Measurements from ENCODE around the gene TMEM17.
"Not testable (repeated sequence)": the region's sequence is repeated elsewhere in the genome, so short reads cannot be mapped to it uniquely, and the experiment has no call there.

The TMEM17 gene

GRCh38 chr2:62539606-62540407 is 33.8 kb upstream of the TMEM17 start:
- no peak overlapping the region for H3K4me3 ChIP-seq (replicated peaks; ENCODE audit: low read depth, low read length)
- no peak for TF ChIP-seq CTCF (IDR thresholded peaks at IDR 0.05; ENCODE audit: low read length, missing control alignments)
- DNase-seq (ENCODE audit: low read depth), result no peak

GRCh38 chr2:62538756-62539155 is 32.8 kb upstream of the TMEM17 start:
- H3K4me3 ChIP-seq (replicated peaks; ENCODE audit: low read depth, low read length), result no peak overlapping the region
- no peak for TF ChIP-seq CTCF (IDR thresholded peaks at IDR 0.05; ENCODE audit: low read length, missing control alignments)
- no peak for DNase-seq (ENCODE audit: low read depth)

- no peak overlapping the region for H3K4me3 ChIP-seq (replicated peaks; ENCODE audit: low read depth, low read length)
- no peak for TF ChIP-seq CTCF (IDR thresholded peaks at IDR 0.05; ENCODE audit: low read length, missing control alignments)
- DNase-seq (ENCODE audit: low read depth), result no peak
Measured at GRCh38 chr2:62537814-62538213, 31.8 kb upstream of the TMEM17 start.

- no peak for DNase-seq (ENCODE audit: low read depth)
- no peak for TF ChIP-seq CTCF (IDR thresholded peaks at IDR 0.05; ENCODE audit: low read length, missing control alignments)
- H3K4me3 ChIP-seq (replicated peaks; ENCODE audit: low read depth, low read length), result no peak overlapping the region
Measured at GRCh38 chr2:62536873-62537547, 31.0 kb upstream of the TMEM17 start.

- not testable (repeated sequence) for H3K4me3 ChIP-seq (replicated peaks; ENCODE audit: low read depth, low read length); DNase-seq (ENCODE audit: low read depth)
Measured at GRCh38 chr2:62535521-62535920, 29.5 kb upstream of the TMEM17 start.

- DNase-seq (ENCODE audit: low read depth), result no peak
- no peak overlapping the region for H3K4me3 ChIP-seq (replicated peaks; ENCODE audit: low read depth, low read length)
- no peak for TF ChIP-seq CTCF (IDR thresholded peaks at IDR 0.05; ENCODE audit: low read length, missing control alignments)
Measured at GRCh38 chr2:62531594-62531993, 25.6 kb upstream of the TMEM17 start.

GRCh38 chr2:62529758-62530157 is 23.8 kb upstream of the TMEM17 start:
- DNase-seq (ENCODE audit: low read depth), result no peak
- no peak overlapping the region for H3K4me3 ChIP-seq (replicated peaks; ENCODE audit: low read depth, low read length)
- TF ChIP-seq CTCF (IDR thresholded peaks at IDR 0.05; ENCODE audit: low read length, missing control alignments), result no peak

All from fibroblast of pulmonary artery (primary cell).